GM13976 (cell line): ENCODE measurements around the gene NOP16.

Source experiments
- DNase-seq: peaks from one replicate; pipeline ENCODE4 v3.0.0; 2012; ENCODE audit warnings: low spot score
- in situ Hi-C: fragments of 300-500 bp; cut with MboI; formaldehyde crosslinking; loops from one replicate; pipeline ENCODE4 v1.12.0; 2022; ENCODE audit warnings: low sequenced_read_pairs, mixed read lengths, inconsistent platforms; ENCODE audit not compliant: unreplicated experiment
- TF ChIP-seq, protein P1 (sequence below): IDR thresholded peaks from 2 replicates; pipeline ENCODE4 v1.5.1; 2012; ENCODE audit warnings: borderline replicate concordance, mild to moderate bottlenecking; ENCODE audit not compliant: insufficient read depth; ENCODE audit errors: extremely low read depth, missing control alignments, control extremely low read depth

The NOP16 gene

GRCh38 chr5:176389135-176390123, 1.0 kb upstream of the NOP16 start:
- TF ChIP-seq, protein P1, sequence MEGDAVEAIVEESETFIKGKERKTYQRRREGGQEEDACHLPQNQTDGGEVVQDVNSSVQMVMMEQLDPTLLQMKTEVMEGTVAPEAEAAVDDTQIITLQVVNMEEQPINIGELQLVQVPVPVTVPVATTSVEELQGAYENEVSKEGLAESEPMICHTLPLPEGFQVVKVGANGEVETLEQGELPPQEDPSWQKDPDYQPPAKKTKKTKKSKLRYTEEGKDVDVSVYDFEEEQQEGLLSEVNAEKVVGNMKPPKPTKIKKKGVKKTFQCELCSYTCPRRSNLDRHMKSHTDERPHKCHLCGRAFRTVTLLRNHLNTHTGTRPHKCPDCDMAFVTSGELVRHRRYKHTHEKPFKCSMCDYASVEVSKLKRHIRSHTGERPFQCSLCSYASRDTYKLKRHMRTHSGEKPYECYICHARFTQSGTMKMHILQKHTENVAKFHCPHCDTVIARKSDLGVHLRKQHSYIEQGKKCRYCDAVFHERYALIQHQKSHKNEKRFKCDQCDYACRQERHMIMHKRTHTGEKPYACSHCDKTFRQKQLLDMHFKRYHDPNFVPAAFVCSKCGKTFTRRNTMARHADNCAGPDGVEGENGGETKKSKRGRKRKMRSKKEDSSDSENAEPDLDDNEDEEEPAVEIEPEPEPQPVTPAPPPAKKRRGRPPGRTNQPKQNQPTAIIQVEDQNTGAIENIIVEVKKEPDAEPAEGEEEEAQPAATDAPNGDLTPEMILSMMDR = no peak
- in situ Hi-C loops = no loop called here

DNA sequence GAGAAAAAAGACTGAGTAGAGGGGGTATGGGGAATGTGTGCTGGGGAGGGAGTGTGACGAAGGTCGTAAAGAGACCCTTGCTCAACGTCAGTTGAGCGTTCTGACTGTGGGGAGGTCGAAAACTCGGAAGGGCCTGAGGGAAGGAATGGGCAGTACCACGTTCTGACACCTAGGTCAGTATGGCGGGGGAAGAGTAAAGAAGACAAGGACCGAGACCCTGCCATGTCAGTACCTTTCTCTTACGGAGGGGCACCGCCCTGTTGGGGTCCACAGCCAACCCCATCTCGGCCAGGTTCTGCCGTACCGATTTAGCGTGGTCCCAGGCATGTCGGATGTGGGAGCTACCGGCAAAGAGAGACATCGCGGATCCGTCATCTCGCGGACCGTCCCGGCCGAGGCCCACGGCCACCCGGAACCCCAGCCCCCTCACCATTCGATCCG, 375 bp downstream of the NOP16 start:
- TF ChIP-seq, protein P1 = no peak
- in situ Hi-C loops = no loop called here
- no peak for DNase-seq

More at GRCh38 chr5:176389135-176390123, 1.0 kb upstream of the NOP16 start:
- no peak for DNase-seq

DNA sequence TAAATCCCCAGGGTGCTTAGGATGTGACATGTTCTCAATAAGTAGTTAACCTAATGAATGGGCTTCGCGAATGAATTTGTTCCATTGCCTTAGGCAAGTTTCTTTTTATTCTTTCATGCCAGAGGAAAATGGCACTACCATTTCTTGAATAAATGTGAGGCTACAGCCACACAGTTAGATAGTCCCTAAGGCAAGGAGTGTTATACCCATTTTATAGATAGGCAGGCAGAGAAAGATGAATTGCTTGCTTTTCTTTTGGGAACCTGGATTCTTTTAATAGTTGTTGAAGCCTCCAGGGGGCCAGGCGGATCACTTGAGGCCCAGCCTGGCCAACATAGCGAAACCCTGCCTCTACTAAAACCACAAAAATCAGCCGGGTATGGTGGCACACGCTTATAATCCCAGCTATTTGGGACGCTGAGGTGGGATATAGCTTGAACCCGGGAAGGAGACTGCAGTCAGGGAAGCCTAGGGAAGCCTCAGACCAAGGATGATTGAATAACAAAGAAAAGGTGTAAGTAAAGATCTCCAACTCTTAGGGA, 943 bp downstream of the NOP16 start:
- in situ Hi-C loops = no loop called here
- DNase-seq = no peak
- TF ChIP-seq, protein P1 = no peak

- in situ Hi-C loops = no loop called here
- TF ChIP-seq, protein P1 = no peak
- DNase-seq = no peak
These were observed 1.9 kb downstream of the NOP16 start for GRCh38 chr5:176386491-176386890.

DNA sequence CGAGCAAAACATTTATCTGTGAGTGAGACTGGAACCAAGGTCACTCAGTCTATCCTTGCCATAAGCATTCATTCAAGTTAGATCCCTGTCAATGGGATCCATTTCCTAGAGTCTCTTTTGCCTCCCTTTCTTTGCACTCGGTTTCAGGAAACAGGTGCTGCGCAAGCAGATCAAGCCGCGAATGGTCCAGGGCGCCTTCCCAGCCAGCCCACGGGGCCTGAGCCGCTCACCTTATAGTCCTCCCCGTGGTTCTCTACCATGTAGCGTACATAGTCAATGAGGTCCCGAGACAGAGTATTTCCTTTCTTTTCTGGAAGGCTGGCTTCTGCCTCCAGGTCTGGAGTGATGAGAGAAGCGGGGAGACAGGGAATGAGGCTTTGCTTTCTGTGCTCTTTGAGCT, 3.4 kb downstream of the NOP16 start:
- DNase-seq = no peak
- TF ChIP-seq, protein P1 = no peak
- in situ Hi-C loops = no loop called here

- TF ChIP-seq, protein P1 = no peak
- in situ Hi-C loops = no loop called here
- DNase-seq = no peak
These were observed 4.0 kb downstream of the NOP16 start for GRCh38 chr5:176384366-176384930.
